Endodermal cell (in vitro differentiated cells): ENCODE data around the gene ARL6IP4. TPM values are rescaled to one million over a fixed set of nuclear protein-coding genes. Genes with fewer than 3 reads are reported as not detected.

Experiments
- DNase-seq: peaks from one replicate; pipeline ENCODE4 v3.0.0-alpha.2; 2017
- H3K27ac ChIP-seq: 2 replicates; pipeline ENCODE4 v1.5.1; 2013; ENCODE audit warnings: mild to moderate bottlenecking, low read depth, low read length, moderate library complexity
- H3K27me3 ChIP-seq: 2 replicates; pipeline ENCODE4 v1.6.1; 2013; ENCODE audit warnings: mild to moderate bottlenecking, low read length, moderate library complexity; ENCODE audit not compliant: insufficient read depth, control insufficient read depth, poor library complexity, severe bottlenecking
- H3K36me3 ChIP-seq: 2 replicates; pipeline ENCODE4 v1.7.0; 2013; ENCODE audit warnings: mild to moderate bottlenecking, low read length, moderate library complexity; ENCODE audit not compliant: control insufficient read depth, insufficient read depth
- H3K4me1 ChIP-seq: one replicate; pipeline ENCODE4 v1.7.0; 2013; ENCODE audit warnings: low read length; ENCODE audit not compliant: control insufficient read depth, insufficient read depth
- H3K4me3 ChIP-seq: 2 replicates; pipeline ENCODE4 v1.5.1; 2013; ENCODE audit warnings: mild to moderate bottlenecking, low read length, moderate library complexity
- H3K9ac ChIP-seq: 2 replicates; pipeline ENCODE4 v1.6.1; 2013; ENCODE audit warnings: mild to moderate bottlenecking, low read length, moderate library complexity; ENCODE audit not compliant: poor library complexity, severe bottlenecking; ENCODE audit errors: extremely low read depth
- H3K9me3 ChIP-seq: 2 replicates; pipeline ENCODE4 v1.6.1; 2013; ENCODE audit warnings: mild to moderate bottlenecking, low read length, moderate library complexity; ENCODE audit not compliant: control insufficient read depth
- H3K27ac Mint-ChIP-seq: 2 replicates; pipeline ENCODE4 v1.8.0; 2020; ENCODE audit warnings: mixed read lengths
- H3K27me3 Mint-ChIP-seq: 2 replicates; pipeline ENCODE4 v1.8.0; 2021; ENCODE audit warnings: mild to moderate bottlenecking, mixed read lengths; ENCODE audit not compliant: insufficient read depth
- H3K36me3 Mint-ChIP-seq: 2 replicates; pipeline ENCODE4 v1.8.0; 2020; ENCODE audit warnings: low read depth, mixed read lengths
- H3K4me1 Mint-ChIP-seq: 2 replicates; pipeline ENCODE4 v1.8.0; 2020; ENCODE audit warnings: mixed read lengths
- H3K4me3 Mint-ChIP-seq: 2 replicates; pipeline ENCODE4 v1.8.0; 2020; ENCODE audit warnings: mild to moderate bottlenecking, moderate library complexity, mixed read lengths
- H3K9me3 Mint-ChIP-seq: 2 replicates; pipeline ENCODE4 v1.8.0; 2020; ENCODE audit warnings: mild to moderate bottlenecking, mixed read lengths
- WGBS, 2 experiments: methylation state at CpG; one replicate each; pipeline versions ENCODE4 v1.1.5 to v1.1.7; 2013; ENCODE audit warnings: missing lambda C conversion rate in 2 of 2, mixed read lengths in 1 of 2; ENCODE audit not compliant: insufficient coverage in 1 of 2, insufficient read length in 1 of 2; 5-methylcytosine and 5-hydroxymethylcytosine counted together
- total RNA-seq, 2 donors: library from RNA; stranded (reverse); fragmentation: NEBNext Ultra II Directional in 1 of 2; extraction: Animal tissue kit (Norgen Biotek cat#: 25700) in 1 of 2; gene quantifications; 2 replicates in 1 of 2; 3 replicates in 1 of 2; pipeline ENCODE4 v1.2.1, GENCODE V29; 2021
- TF ChIP-seq, protein P1 (sequence below): fragments of 200-600 bp; sonication (generic); conservative IDR thresholded peaks from 2 replicates; pipeline ENCODE4 v1.5.0; 2021; ENCODE audit warnings: antibody characterized with exemption, mild to moderate bottlenecking

ARL6IP4 gene
- total RNA-seq, 2 donors from 2014 or later: 136 to 149 TPM

DNA sequence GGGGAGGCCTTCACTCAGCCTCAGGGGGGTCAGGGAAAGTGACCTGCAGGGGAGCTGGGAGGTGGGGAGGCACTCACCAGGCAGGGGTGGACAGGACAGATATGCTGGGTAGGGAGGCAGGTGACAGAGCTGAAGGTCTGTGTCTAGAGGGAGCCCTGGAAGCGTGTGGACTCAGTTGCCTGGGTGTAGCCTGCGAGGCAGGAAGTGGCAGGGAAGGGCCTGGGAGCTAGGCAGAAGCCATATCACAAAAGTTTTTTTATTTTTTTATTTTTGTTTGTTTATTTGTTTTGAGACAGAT is 39.3 kb downstream of the ARL6IP4 start:
- Histone ChIP-seq H3K9me3 (no peaks in the 10 kb centered on the region), H3K4me1 (no peaks in the 10 kb centered on the region), H3K27ac (no peak overlapping the region), H3K27me3 (no peaks in the 10 kb centered on the region), H3K4me3 (no peak overlapping the region), H3K36me3 (no peaks in the 10 kb centered on the region), H3K9ac (no peak overlapping the region)
- no peak for DNase-seq
- Mint-ChIP-seq H3K36me3 (peaks cover 6% of the 10 kb centered on the region), H3K27me3 (no peaks in the 10 kb centered on the region), H3K27ac (peak overlapping the region; percentile 29), H3K4me3 (no peak overlapping the region), H3K9me3 (no peaks in the 10 kb centered on the region), H3K4me1 (peaks cover 10% of the 10 kb centered on the region)
- TF ChIP-seq, protein P1, sequence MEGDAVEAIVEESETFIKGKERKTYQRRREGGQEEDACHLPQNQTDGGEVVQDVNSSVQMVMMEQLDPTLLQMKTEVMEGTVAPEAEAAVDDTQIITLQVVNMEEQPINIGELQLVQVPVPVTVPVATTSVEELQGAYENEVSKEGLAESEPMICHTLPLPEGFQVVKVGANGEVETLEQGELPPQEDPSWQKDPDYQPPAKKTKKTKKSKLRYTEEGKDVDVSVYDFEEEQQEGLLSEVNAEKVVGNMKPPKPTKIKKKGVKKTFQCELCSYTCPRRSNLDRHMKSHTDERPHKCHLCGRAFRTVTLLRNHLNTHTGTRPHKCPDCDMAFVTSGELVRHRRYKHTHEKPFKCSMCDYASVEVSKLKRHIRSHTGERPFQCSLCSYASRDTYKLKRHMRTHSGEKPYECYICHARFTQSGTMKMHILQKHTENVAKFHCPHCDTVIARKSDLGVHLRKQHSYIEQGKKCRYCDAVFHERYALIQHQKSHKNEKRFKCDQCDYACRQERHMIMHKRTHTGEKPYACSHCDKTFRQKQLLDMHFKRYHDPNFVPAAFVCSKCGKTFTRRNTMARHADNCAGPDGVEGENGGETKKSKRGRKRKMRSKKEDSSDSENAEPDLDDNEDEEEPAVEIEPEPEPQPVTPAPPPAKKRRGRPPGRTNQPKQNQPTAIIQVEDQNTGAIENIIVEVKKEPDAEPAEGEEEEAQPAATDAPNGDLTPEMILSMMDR: no peak
- 94% methylated on average over 2 of the region's 2 CpGs; no CpG with 5 or more reads in 1 of the 2 experiments for WGBS, 2 experiments

DNA sequence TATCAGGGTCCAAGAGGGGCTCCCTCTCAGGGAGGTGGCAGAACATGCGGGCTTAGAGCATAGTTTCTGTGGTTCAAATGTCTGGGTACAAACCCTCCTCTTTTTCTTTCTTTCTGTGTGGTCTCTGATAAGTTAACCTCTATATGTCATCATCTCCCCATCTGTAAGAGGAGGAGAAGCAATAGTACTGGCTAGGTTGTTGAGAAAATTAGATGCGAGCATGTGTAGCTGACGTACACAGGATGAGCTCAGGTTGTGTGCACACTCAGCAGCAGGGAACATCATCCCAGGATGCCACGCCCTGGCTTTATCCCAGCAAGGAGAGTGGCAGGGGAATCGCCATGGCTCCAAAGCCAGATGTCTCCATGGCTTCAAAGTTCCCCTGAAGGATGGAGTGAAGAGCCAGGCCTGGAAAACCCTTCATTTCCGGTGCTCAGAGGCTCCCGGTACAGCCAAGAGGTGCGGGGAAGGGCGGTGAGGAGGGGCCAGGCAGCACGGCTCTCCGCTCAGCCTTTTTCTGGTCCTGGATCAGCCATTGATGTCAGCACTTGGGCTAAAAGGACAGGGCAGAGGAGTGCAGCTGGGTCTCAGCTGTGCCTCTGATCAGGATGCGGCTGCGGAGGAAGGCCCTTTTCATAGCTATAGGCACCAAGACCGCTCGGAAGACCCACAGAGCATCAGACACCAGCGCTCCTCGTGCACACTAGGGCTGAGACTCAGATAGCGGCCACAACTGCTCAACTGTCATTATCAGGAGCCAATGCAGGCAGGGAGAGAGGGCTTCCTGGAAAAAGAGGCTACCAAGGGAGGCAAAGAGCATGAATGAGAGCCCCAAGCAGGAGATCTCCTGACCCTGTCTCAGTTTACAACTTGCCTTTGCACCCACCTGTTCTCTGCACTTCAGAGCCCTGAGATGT is 41.5 kb downstream of the ARL6IP4 start:
- no peaks in the 10 kb centered on the region for H3K9me3 Mint-ChIP-seq
- peaks cover 10% of the 10 kb centered on the region for H3K4me1 Mint-ChIP-seq
- H3K4me1 ChIP-seq: no peaks in the 10 kb centered on the region
- H3K4me3 Mint-ChIP-seq: no peak overlapping the region
- H3K36me3 Mint-ChIP-seq: no peaks in the 10 kb centered on the region
- no peak overlapping the region for H3K27ac Mint-ChIP-seq
- no peak overlapping the region for H3K9ac ChIP-seq
- H3K36me3 ChIP-seq: no peaks in the 10 kb centered on the region
- TF ChIP-seq, protein P1: no peak
- no peaks in the 10 kb centered on the region for H3K27me3 Mint-ChIP-seq
- no peak for DNase-seq
- H3K27me3 ChIP-seq: no peaks in the 10 kb centered on the region
- H3K4me3 ChIP-seq: no peak overlapping the region
- WGBS, 2 experiments: 89 to 93% methylated on average over 16 to 18 of the region's 18 CpGs
- H3K9me3 ChIP-seq: no peaks in the 10 kb centered on the region
- no peak overlapping the region for H3K27ac ChIP-seq

DNA sequence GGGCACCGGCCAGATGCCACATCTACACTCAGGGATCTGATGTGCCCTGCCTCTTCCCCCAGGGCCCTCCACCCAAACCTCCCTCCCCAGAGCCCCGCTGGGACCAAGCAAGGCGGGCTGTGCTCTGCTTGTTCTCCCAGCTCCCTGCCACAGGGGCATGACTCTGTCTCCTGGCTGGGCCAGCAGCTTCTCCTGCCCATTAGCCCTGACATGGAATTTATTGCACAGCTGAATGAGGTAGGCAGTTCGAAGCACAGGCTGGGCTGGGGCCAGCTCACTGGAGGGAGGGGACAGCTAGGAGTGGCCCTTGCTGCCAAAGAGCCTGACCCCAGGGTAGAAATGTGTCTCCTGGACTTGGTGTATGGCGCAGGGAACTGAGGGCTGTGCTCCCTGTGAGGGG is 42.4 kb downstream of the ARL6IP4 start:
- no peak overlapping the region for H3K27ac Mint-ChIP-seq
- no peaks in the 10 kb centered on the region for H3K9me3 ChIP-seq
- no peak overlapping the region for H3K4me3 ChIP-seq
- no peaks in the 10 kb centered on the region for H3K36me3 Mint-ChIP-seq
- H3K4me1 Mint-ChIP-seq: peaks cover 12% of the 10 kb centered on the region
- H3K9me3 Mint-ChIP-seq: no peaks in the 10 kb centered on the region
- no peak for DNase-seq
- no peaks in the 10 kb centered on the region for H3K27me3 ChIP-seq
- no peak overlapping the region for H3K9ac ChIP-seq
- WGBS, 2 experiments: 84 to 92% methylated on average over 3 to 4 of the region's 5 CpGs
- H3K4me3 Mint-ChIP-seq: no peak overlapping the region
- no peak overlapping the region for H3K27ac ChIP-seq
- TF ChIP-seq, protein P1: no peak
- H3K36me3 ChIP-seq: no peaks in the 10 kb centered on the region
- no peaks in the 10 kb centered on the region for H3K27me3 Mint-ChIP-seq
- H3K4me1 ChIP-seq: no peaks in the 10 kb centered on the region
